Right lobe of liver (tissue), 4 donors: Measurements from ENCODE around the gene SFXN1.

Source experiments
- POLR2A ChIP-seq: fragments of 450-650 bp; IDR thresholded peaks from one replicate; pipeline ENCODE4 v1.6.1; 2017; ENCODE audit warnings: antibody characterized with exemption, mild to moderate bottlenecking
- TF ChIP-seq, protein P1 (sequence below), 4 donors: fragments of 200-600 bp in 3 of 4; fragments of 450-650 bp in 1 of 4; IDR thresholded peaks; one replicate each; pipeline versions ENCODE4 v1.5.1 to v1.8.0; 2016 to 2022; ENCODE audit warnings: antibody characterized with exemption in 4 of 4, mild to moderate bottlenecking in 2 of 4
- donor health status: DM: no; HTN: no; CAD: no.
- donor health status: DM: no; HTN: no; CAD: no.
- donor health status: DM: no; HTN: yes; CAD: no.

GRCh38 chr5:175539936-175540335 is 61.6 kb downstream of the SFXN1 start:
- TF ChIP-seq, protein P1, sequence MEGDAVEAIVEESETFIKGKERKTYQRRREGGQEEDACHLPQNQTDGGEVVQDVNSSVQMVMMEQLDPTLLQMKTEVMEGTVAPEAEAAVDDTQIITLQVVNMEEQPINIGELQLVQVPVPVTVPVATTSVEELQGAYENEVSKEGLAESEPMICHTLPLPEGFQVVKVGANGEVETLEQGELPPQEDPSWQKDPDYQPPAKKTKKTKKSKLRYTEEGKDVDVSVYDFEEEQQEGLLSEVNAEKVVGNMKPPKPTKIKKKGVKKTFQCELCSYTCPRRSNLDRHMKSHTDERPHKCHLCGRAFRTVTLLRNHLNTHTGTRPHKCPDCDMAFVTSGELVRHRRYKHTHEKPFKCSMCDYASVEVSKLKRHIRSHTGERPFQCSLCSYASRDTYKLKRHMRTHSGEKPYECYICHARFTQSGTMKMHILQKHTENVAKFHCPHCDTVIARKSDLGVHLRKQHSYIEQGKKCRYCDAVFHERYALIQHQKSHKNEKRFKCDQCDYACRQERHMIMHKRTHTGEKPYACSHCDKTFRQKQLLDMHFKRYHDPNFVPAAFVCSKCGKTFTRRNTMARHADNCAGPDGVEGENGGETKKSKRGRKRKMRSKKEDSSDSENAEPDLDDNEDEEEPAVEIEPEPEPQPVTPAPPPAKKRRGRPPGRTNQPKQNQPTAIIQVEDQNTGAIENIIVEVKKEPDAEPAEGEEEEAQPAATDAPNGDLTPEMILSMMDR (IDR thresholded peaks at IDR 0.05): no peak
- TF ChIP-seq POLR2A: no peak
